ENCODE measurements around the gene PRICKLE4.

Gene PRICKLE4

GRCh38 chr6:41823178-41823577 lies 42.6 kb downstream of the PRICKLE4 start:
- no peak for DNase-seq (ENCODE audit: low read depth)
- H3K4me3 ChIP-seq (ENCODE audit: low read depth, low read length) = no peak overlapping the region

GRCh38 chr6:41824571-41825569 lies 44.3 kb downstream of the PRICKLE4 start:
- no peak overlapping the region for H3K4me3 ChIP-seq (ENCODE audit: low read depth, low read length)
- no peak for DNase-seq (ENCODE audit: low read depth)

GRCh38 chr6:41826343-41827022 lies 45.9 kb downstream of the PRICKLE4 start:
- no peak overlapping the region for H3K4me3 ChIP-seq (ENCODE audit: low read depth, low read length)
- DNase-seq (ENCODE audit: low read depth) = no peak

- no peak overlapping the region for H3K4me3 ChIP-seq (ENCODE audit: low read depth, low read length)
- no peak for DNase-seq (ENCODE audit: low read depth)
These were observed 51.7 kb downstream of the PRICKLE4 start for GRCh38 chr6:41832263-41832662.

GRCh38 chr6:41836022-41836659 lies 55.6 kb downstream of the PRICKLE4 start:
- no peak for DNase-seq (ENCODE audit: low read depth)
- H3K4me3 ChIP-seq (ENCODE audit: low read depth, low read length) = no peak overlapping the region

- H3K4me3 ChIP-seq (ENCODE audit: low read depth, low read length) = no peak overlapping the region
- DNase-seq (ENCODE audit: low read depth) = peak; percentile 18
These were observed 56.1 kb downstream of the PRICKLE4 start for GRCh38 chr6:41836660-41837052.

Measured in skeletal muscle cell (primary cell).